Vagina (tissue), 2 donors: ENCODE results near the gene CUX1.
"Not testable (repeated sequence)": the region's sequence is repeated elsewhere in the genome, so short reads cannot be mapped to it uniquely, and the experiment has no call there.

Experiments
- POLR2A ChIP-seq, 2 donors: fragments of 450-650 bp; IDR thresholded peaks; one replicate each; pipeline ENCODE4 v1.6.1; 2017; ENCODE audit warnings: antibody characterized with exemption in 2 of 2, mild to moderate bottlenecking in 2 of 2, moderate library complexity in 2 of 2
- POLR2AphosphoS5 ChIP-seq, 2 donors: sonication (generic); formaldehyde crosslinking; IDR thresholded peaks; one replicate each; pipeline ENCODE4 v1.9.0; 2017; ENCODE audit warnings: antibody characterized with exemption in 2 of 2, mild to moderate bottlenecking in 2 of 2, low read depth in 1 of 2; ENCODE audit not compliant: insufficient read depth in 1 of 2
- TF ChIP-seq, protein P1 (sequence below), 3 experiments: fragments of 450-650 bp in 2 of 3; fragments of 200-600 bp in 1 of 3; sonication (generic) in 1 of 3; IDR thresholded peaks; one replicate each; pipeline ENCODE4 v1.5.1; 2017 to 2019; ENCODE audit warnings: antibody characterized with exemption in 3 of 3, mild to moderate bottlenecking in 2 of 3, moderate library complexity in 2 of 3

- TF ChIP-seq, protein P1, sequence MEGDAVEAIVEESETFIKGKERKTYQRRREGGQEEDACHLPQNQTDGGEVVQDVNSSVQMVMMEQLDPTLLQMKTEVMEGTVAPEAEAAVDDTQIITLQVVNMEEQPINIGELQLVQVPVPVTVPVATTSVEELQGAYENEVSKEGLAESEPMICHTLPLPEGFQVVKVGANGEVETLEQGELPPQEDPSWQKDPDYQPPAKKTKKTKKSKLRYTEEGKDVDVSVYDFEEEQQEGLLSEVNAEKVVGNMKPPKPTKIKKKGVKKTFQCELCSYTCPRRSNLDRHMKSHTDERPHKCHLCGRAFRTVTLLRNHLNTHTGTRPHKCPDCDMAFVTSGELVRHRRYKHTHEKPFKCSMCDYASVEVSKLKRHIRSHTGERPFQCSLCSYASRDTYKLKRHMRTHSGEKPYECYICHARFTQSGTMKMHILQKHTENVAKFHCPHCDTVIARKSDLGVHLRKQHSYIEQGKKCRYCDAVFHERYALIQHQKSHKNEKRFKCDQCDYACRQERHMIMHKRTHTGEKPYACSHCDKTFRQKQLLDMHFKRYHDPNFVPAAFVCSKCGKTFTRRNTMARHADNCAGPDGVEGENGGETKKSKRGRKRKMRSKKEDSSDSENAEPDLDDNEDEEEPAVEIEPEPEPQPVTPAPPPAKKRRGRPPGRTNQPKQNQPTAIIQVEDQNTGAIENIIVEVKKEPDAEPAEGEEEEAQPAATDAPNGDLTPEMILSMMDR (IDR thresholded peaks at IDR 0.05): not testable (repeated sequence)
- TF ChIP-seq POLR2A (IDR thresholded peaks at IDR 0.05); POLR2AphosphoS5 (IDR thresholded peaks at IDR 0.05; ENCODE audit: insufficient read depth in 1 of 2, low read depth in 1 of 2): not testable (repeated sequence)
Observed at GRCh38 chr7:102025777-102026176, 208.4 kb downstream of the CUX1 start.
